Measurements from ENCODE around the gene PRSS53. TPM values are rescaled to one million over a fixed set of nuclear protein-coding genes. Genes with fewer than 3 reads are reported as not detected.

Gene PRSS53
- total RNA-seq, 1 donor from 2014 or later: 20.4 TPM

- H3K27me3 Mint-ChIP-seq (ENCODE audit: unreplicated experiment): peaks cover 11% of the 10 kb centered on the region
- no peak overlapping the region for H3K4me3 Mint-ChIP-seq (ENCODE audit: unreplicated experiment)
- DNase-seq: no peak
- H3K9me3 Mint-ChIP-seq (ENCODE audit: unreplicated experiment): peaks cover 16% of the 10 kb centered on the region
- H3K36me3 Mint-ChIP-seq (ENCODE audit: unreplicated experiment): no peaks in the 10 kb centered on the region
- TF ChIP-seq, protein P1, sequence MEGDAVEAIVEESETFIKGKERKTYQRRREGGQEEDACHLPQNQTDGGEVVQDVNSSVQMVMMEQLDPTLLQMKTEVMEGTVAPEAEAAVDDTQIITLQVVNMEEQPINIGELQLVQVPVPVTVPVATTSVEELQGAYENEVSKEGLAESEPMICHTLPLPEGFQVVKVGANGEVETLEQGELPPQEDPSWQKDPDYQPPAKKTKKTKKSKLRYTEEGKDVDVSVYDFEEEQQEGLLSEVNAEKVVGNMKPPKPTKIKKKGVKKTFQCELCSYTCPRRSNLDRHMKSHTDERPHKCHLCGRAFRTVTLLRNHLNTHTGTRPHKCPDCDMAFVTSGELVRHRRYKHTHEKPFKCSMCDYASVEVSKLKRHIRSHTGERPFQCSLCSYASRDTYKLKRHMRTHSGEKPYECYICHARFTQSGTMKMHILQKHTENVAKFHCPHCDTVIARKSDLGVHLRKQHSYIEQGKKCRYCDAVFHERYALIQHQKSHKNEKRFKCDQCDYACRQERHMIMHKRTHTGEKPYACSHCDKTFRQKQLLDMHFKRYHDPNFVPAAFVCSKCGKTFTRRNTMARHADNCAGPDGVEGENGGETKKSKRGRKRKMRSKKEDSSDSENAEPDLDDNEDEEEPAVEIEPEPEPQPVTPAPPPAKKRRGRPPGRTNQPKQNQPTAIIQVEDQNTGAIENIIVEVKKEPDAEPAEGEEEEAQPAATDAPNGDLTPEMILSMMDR (IDR thresholded peaks at IDR 0.05; ENCODE audit: partially characterized antibody, unreplicated experiment): no peak
- H3K27ac Mint-ChIP-seq (ENCODE audit: unreplicated experiment): no peak overlapping the region
- H3K4me1 Mint-ChIP-seq (ENCODE audit: low read depth, unreplicated experiment): peaks cover 19% of the 10 kb centered on the region
These were observed 21.4 kb downstream of the PRSS53 start for GRCh38 chr16:31067342-31067741.

DNA sequence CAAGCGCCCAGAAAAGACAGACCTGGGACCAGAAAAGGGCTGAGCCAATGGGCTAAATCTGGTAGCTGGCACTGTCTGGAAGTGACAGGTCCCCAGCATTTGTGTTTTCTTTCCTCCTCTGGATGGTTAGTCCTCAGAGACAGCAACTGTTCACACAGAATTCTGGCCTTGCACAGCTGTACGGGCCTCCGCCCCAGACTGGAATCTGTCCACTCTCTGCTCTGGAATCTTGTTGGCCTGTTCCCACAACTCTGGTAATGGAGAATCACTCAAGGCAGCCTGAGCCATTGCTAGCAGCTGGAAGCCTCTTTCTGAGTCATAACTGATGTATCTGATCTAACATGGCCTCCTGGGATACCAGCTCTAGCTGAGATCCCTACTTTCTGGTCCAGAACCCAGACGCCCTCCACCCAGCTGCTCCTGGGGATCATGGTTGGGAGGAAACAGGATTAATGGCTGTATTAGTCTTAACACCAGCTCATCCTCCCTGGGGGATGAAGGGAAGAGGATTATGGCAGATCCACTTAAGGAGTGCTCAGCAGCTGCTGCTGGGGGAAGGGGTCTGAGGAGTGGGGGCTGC is 23.8 kb downstream of the PRSS53 start:
- H3K27me3 Mint-ChIP-seq (ENCODE audit: unreplicated experiment): peaks cover 11% of the 10 kb centered on the region
- peaks cover 14% of the 10 kb centered on the region for H3K4me1 Mint-ChIP-seq (ENCODE audit: low read depth, unreplicated experiment)
- H3K27ac Mint-ChIP-seq (ENCODE audit: unreplicated experiment): peak overlapping the region; percentile 76
- TF ChIP-seq, protein P1 (IDR thresholded peaks at IDR 0.05; ENCODE audit: partially characterized antibody, unreplicated experiment): no peak
- peak; percentile 67 for DNase-seq
- H3K36me3 Mint-ChIP-seq (ENCODE audit: unreplicated experiment): no peaks in the 10 kb centered on the region
- peak overlapping the region; percentile 71 for H3K4me3 Mint-ChIP-seq (ENCODE audit: unreplicated experiment)
- H3K9me3 Mint-ChIP-seq (ENCODE audit: unreplicated experiment): peaks cover 13% of the 10 kb centered on the region

DNA sequence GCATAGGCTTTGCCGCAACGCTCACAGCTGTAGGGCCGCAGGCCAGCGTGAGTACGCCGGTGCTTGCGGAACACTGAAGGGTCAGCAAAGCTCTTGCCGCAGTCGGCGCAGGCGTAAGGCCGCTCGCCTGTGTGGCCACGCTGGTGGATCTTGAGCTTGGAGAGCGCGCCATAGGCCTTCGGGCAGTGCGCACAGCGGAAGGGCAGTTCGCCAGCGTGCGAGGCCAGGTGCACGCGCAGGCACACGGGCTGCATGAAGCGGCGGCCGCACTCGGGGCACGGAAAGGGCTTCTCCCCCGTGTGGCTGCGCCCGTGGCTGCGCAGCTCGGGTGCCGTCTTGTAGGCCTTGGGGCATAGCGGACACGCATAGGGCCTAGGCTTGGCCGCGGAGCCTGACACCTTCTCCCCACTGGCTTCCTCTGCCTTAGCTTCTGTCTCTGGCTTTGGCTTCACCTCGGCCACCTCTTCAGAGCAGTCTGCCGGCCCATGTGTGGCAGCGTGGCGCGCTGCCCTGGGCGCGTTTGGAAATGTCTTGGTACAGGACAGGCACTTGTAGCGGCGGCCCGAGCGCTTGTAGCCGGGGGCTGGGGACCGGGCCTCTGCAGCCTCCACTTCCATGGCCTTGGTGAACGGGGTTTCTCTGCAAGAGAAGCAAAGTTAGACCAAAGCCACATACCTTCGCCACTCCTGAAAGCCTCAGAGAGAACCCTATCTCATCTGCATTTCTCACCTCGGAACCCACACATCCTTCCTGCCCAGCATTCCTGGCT is 24.7 kb downstream of the PRSS53 start:
- Mint-ChIP-seq H3K27ac (ENCODE audit: unreplicated experiment) (peak overlapping the region; percentile 76), H3K27me3 (ENCODE audit: unreplicated experiment) (peaks cover 11% of the 10 kb centered on the region), H3K4me1 (ENCODE audit: low read depth, unreplicated experiment) (peaks cover 14% of the 10 kb centered on the region), H3K4me3 (ENCODE audit: unreplicated experiment) (peak overlapping the region; percentile 71), H3K9me3 (ENCODE audit: unreplicated experiment) (peaks cover 13% of the 10 kb centered on the region), H3K36me3 (ENCODE audit: unreplicated experiment) (no peaks in the 10 kb centered on the region)
- no peak for DNase-seq
- TF ChIP-seq, protein P1 (IDR thresholded peaks at IDR 0.05; ENCODE audit: partially characterized antibody, unreplicated experiment): no peak

DNA sequence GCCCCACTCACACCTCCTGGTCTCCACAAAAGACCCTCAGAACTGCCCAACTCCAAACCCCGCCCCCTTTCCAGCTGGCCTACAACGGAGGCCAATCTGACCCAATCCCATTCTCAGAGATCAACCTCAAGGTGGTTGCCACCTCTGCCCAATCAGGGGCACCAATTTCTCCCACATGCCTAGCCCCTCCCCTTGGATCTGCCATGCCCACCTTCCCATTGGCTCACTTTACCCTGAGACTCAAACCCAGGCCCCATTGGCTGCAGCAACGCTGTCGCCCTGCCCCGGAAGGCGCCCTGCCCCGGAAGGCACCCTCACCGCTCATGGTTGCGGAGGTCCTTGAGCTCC is 25.3 kb downstream of the PRSS53 start:
- peaks cover 12% of the 10 kb centered on the region for H3K9me3 Mint-ChIP-seq (ENCODE audit: unreplicated experiment)
- H3K27me3 Mint-ChIP-seq (ENCODE audit: unreplicated experiment): peaks cover 11% of the 10 kb centered on the region
- no peak overlapping the region for H3K4me3 Mint-ChIP-seq (ENCODE audit: unreplicated experiment)
- no peak for DNase-seq
- H3K27ac Mint-ChIP-seq (ENCODE audit: unreplicated experiment): peak overlapping the region; percentile 43
- peaks cover 14% of the 10 kb centered on the region for H3K4me1 Mint-ChIP-seq (ENCODE audit: low read depth, unreplicated experiment)
- TF ChIP-seq, protein P1 (IDR thresholded peaks at IDR 0.05; ENCODE audit: partially characterized antibody, unreplicated experiment): no peak
- H3K36me3 Mint-ChIP-seq (ENCODE audit: unreplicated experiment): no peaks in the 10 kb centered on the region

DNA sequence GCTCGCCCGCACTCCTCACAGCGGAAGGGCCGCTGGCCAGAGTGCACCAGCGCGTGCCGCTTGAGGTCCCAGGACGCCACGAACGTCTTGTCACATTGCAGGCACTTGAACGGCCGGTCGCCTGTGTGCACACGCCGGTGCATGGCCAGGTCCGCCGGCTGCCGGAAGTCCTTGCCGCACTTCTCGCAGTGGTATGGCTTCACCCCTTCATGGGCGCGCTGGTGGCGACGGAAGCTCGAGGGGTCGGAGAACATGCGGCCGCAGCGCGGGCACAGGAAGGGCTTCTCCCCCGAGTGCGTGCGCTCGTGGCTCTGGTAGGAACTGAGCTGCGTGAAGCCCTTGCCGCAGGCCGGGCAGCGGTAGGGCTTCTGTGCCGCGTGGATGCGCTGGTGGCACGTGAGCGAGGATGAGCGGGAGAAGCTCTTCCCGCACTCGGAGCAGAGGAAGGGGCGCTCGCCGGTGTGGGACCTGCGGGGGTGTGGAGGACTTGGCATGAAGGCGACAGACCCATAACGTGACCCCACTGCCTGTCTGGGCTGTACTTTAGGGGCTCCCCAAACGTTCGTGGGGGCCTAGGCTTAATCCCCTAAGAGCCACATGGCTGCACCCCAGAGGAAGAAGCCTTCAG is 26.8 kb downstream of the PRSS53 start:
- Mint-ChIP-seq H3K9me3 (ENCODE audit: unreplicated experiment) (peaks cover 14% of the 10 kb centered on the region), H3K27me3 (ENCODE audit: unreplicated experiment) (peaks cover 9% of the 10 kb centered on the region), H3K36me3 (ENCODE audit: unreplicated experiment) (no peaks in the 10 kb centered on the region), H3K4me3 (ENCODE audit: unreplicated experiment) (no peak overlapping the region), H3K4me1 (ENCODE audit: low read depth, unreplicated experiment) (peaks cover 14% of the 10 kb centered on the region), H3K27ac (ENCODE audit: unreplicated experiment) (no peak overlapping the region)
- no peak for DNase-seq
- TF ChIP-seq, protein P1 (IDR thresholded peaks at IDR 0.05; ENCODE audit: partially characterized antibody, unreplicated experiment): no peak

Data from glutamatergic neuron (in vitro differentiated cells).